GM12878 (cell line): ENCODE data around the gene COL26A1. TPM values are rescaled to one million over a fixed set of nuclear protein-coding genes. Genes with fewer than 3 reads are reported as not detected.

Experiments used
- ATAC-seq: fragments of 200-7000 bp; cut with Tn5 transposase; 3 replicates; pipeline ENCODE4 v1.9.1; 2020; ENCODE audit warnings: mild to moderate bottlenecking, moderate library complexity
- BruUV-seq: library from RNA; stranded (reverse); fragments of 400-500 nt; replicated peaks from 2 replicates; lab custom pipeline; 2021; lab: Mats Ljungman, UMichigan
- CTCF ChIA-PET: fragments of 300-600 bp; sonication (Branson Sonifier 250); formaldehyde crosslinking; extraction: SDS; loops from one replicate; lab custom pipeline; 2021; ENCODE audit warnings: inconsistent platforms; lab: Yijun Ruan, JAX
- POLR2A ChIA-PET: fragments of 350-600 bp; formaldehyde crosslinking; extraction: SDS; loops from one replicate; lab custom pipeline; 2021; ENCODE audit warnings: inconsistent platforms; lab: Charles Lee
- RAD21 ChIA-PET: fragments of 300-600 bp; sonication (Branson Sonifier 250); formaldehyde crosslinking; loops from one replicate; lab custom pipeline; 2023; ENCODE audit warnings: antibody characterized with exemption; ENCODE audit not compliant: unreplicated experiment; lab: Charles Lee
- SMC1A ChIA-PET: fragments of 300-600 bp; sonication (Branson Sonifier 250); formaldehyde crosslinking; loops from one replicate; lab custom pipeline; 2023; ENCODE audit not compliant: unreplicated experiment, uncharacterized antibody; lab: Charles Lee
- DNase-seq: peaks from one replicate; pipeline ENCODE4 v3.0.0-alpha.2; 2011; ENCODE audit warnings: low read depth, low spot score
- FAIRE-seq: peaks from 3 replicates; lab custom pipeline; 2011; peaks lifted over from hg19 to GRCh38; lab: Jason Lieb, UNC
- H2AFZ ChIP-seq: 2 replicates; pipeline ENCODE4 v1.6.0; 2011; ENCODE audit warnings: low read depth, low read length, control low read depth; ENCODE audit not compliant: control insufficient read depth
- H3K27ac ChIP-seq: 2 replicates; pipeline ENCODE4 v1.5.1; 2011; ENCODE audit warnings: control low read depth; ENCODE audit not compliant: control insufficient read depth, insufficient read depth
- H3K27me3 ChIP-seq, 2 experiments: replicated peaks in 1 of 2; 2 replicates each; pipeline versions ENCODE4 v1.6.0 to v1.6.1; 2011; ENCODE audit warnings: low read length in 1 of 2; ENCODE audit not compliant: control insufficient read depth in 2 of 2, insufficient read depth in 2 of 2
- H3K36me3 ChIP-seq, 2 experiments: 2 replicates each; pipeline ENCODE4 v1.5.1; 2011; ENCODE audit warnings: low read length in 1 of 2; ENCODE audit not compliant: control insufficient read depth in 2 of 2, insufficient read depth in 2 of 2
- H3K4me1 ChIP-seq: 2 replicates; pipeline ENCODE4 v1.6.1; 2011; ENCODE audit warnings: mild to moderate bottlenecking, low read length, moderate library complexity, mixed read lengths; ENCODE audit not compliant: control insufficient read depth, insufficient read depth
- H3K4me2 ChIP-seq: 2 replicates; pipeline ENCODE4 v1.6.0; 2011; ENCODE audit warnings: control low read depth; ENCODE audit not compliant: control insufficient read depth, insufficient read depth
- H3K4me3 ChIP-seq: fragments of 200-600 bp; sonication (generic); 2 replicates; pipeline ENCODE4 v1.5.1; 2016
- H3K79me2 ChIP-seq: 2 replicates; pipeline ENCODE4 v1.6.0; 2011; ENCODE audit warnings: low read length; ENCODE audit not compliant: control insufficient read depth, insufficient read depth
- H3K9ac ChIP-seq: 2 replicates; pipeline ENCODE4 v1.8.0; 2011; ENCODE audit warnings: low read length, control low read depth, mixed read lengths; ENCODE audit not compliant: control insufficient read depth, insufficient read depth
- H3K9me3 ChIP-seq: replicated peaks from 3 replicates; pipeline ENCODE4 v1.5.1; 2011; ENCODE audit warnings: mild to moderate bottlenecking, low read length; ENCODE audit not compliant: control insufficient read depth, insufficient read depth
- H4K20me1 ChIP-seq: 2 replicates; pipeline ENCODE4 v1.6.0; 2011; ENCODE audit not compliant: control insufficient read depth, insufficient read depth
- BRCA1 ChIP-seq: IDR thresholded peaks from 2 replicates; pipeline ENCODE4 v1.6.1; 2011; ENCODE audit warnings: low read depth, low read length, improper control_type of control experiment
- CBX3 ChIP-seq: fragments of 200-600 bp; sonication (generic); IDR thresholded peaks from 2 replicates; pipeline ENCODE4 v1.6.1; 2016; ENCODE audit warnings: low read depth, borderline replicate concordance
- CHD4 ChIP-seq: fragments of 200-600 bp; sonication (generic); IDR thresholded peaks from 2 replicates; pipeline ENCODE4 v1.6.1; 2016; ENCODE audit warnings: mild to moderate bottlenecking
- CTCF ChIP-seq, 3 experiments: IDR thresholded peaks in 2 of 3; conservative IDR thresholded peaks in 1 of 3; 2 replicates each; pipeline ENCODE4 v1.5.1; 2011; ENCODE audit warnings: low read depth in 3 of 3, low read length in 3 of 3, mild to moderate bottlenecking in 3 of 3, control low read depth in 2 of 3, moderate library complexity in 2 of 3, inconsistent platforms in 1 of 3, mixed read lengths in 1 of 3; ENCODE audit not compliant: control insufficient read depth in 2 of 3, insufficient read depth in 1 of 3; ENCODE audit errors: extremely low read depth in 1 of 3
- DPF2 ChIP-seq: fragments of 450-650 bp; IDR thresholded peaks from 2 replicates; pipeline ENCODE4 v1.6.1; 2017; ENCODE audit warnings: mild to moderate bottlenecking
- IRF4 ChIP-seq: IDR thresholded peaks from 2 replicates; pipeline ENCODE4 v1.6.1; 2011; ENCODE audit warnings: low read depth, low read length
- MEF2A ChIP-seq: IDR thresholded peaks from 2 replicates; pipeline ENCODE4 v1.6.1; 2011; ENCODE audit warnings: low read depth, mild to moderate bottlenecking, low read length, moderate library complexity; ENCODE audit not compliant: insufficient read depth
- MYB ChIP-seq: fragments of 150-350 bp; IDR thresholded peaks from 2 replicates; pipeline ENCODE4 v1.6.1; 2014; ENCODE audit warnings: mild to moderate bottlenecking, low read depth, low read length, borderline replicate concordance
- RELA ChIP-seq: fragments of 450-650 bp; IDR thresholded peaks from 2 replicates; pipeline ENCODE4 v1.8.0; 2014; ENCODE audit warnings: borderline replicate concordance; ENCODE audit not compliant: partially characterized antibody
- SP1 ChIP-seq: IDR thresholded peaks from one replicate; pipeline ENCODE4 v1.6.1; 2011; ENCODE audit warnings: low read depth, low read length
- SREBF1 ChIP-seq: IDR thresholded peaks from 2 replicates; pipeline ENCODE4 v1.6.1; 2012; ENCODE audit warnings: mild to moderate bottlenecking, low read length
- SREBF2 ChIP-seq: IDR thresholded peaks from 2 replicates; pipeline ENCODE4 v1.6.1; 2012; ENCODE audit warnings: mild to moderate bottlenecking, low read length
- WRNIP1 ChIP-seq: IDR thresholded peaks from 2 replicates; pipeline ENCODE4 v1.6.1; 2011; ENCODE audit warnings: low read depth, low read length, improper control_type of control experiment, borderline replicate concordance
- ZNF207 ChIP-seq: fragments of 450-650 bp; IDR thresholded peaks from 2 replicates; pipeline ENCODE4 v1.6.1; 2014; ENCODE audit warnings: antibody characterized with exemption, mild to moderate bottlenecking, borderline replicate concordance
- ZSCAN29 ChIP-seq: fragments of 450-650 bp; IDR thresholded peaks from 2 replicates; pipeline ENCODE4 v1.6.1; 2017; ENCODE audit warnings: mild to moderate bottlenecking, moderate library complexity
- WGBS: methylation state at CpG from one replicate; pipeline ENCODE4 v1.1.6; 2016; ENCODE audit warnings: low lambda C conversion rate; ENCODE audit not compliant: insufficient replicate concordance, insufficient coverage; ENCODE audit errors: missing lambda C conversion rate; 5-methylcytosine and 5-hydroxymethylcytosine counted together
- in situ Hi-C: fragments of 300-500 bp; cut with MboI; formaldehyde crosslinking; loops from 9 replicates; pipeline ENCODE4 v1.14.3; 2018; ENCODE audit warnings: mixed read lengths
- intact Hi-C: fragments of 100-400 bp; cut with micrococcal nuclease; formaldehyde crosslinking; loops from one replicate; pipeline ENCODE4 v1.14.2; 2022; ENCODE audit not compliant: unreplicated experiment
- polyA plus RNA-seq, 11 experiments: library from polyadenylated mRNA; depleted of rRNA in 4 of 11; unstranded in 6 of 11; stranded (reverse) in 5 of 11; fragments of >200 nt; fragmentation: Nextera tagmentation in 4 of 11; fragmentation: Illumina TruSeq in 1 of 11; extraction: Ambion mirVana in 4 of 11; extraction: Trizol in 1 of 11; gene quantifications; 1 replicate in 1 of 11; 2 replicates in 10 of 11; pipeline versions ENCODE4 v1.2.1 to v1.2.3, GENCODE V29; 2011 to 2016; ENCODE audit warnings: inconsistent platforms in 2 of 11, missing spikeins in 2 of 11, low read depth in 1 of 11
- total RNA-seq, 4 experiments: library from RNA; depleted of rRNA in 3 of 4; stranded (reverse); fragments of >200 nt in 3 of 4; fragmentation: Illumina TruSeq in 1 of 4; extraction: Trizol in 1 of 4; gene quantifications; 2 replicates each; pipeline versions ENCODE4 v1.2.1 to v1.2.3, GENCODE V29; 2013 to 2021
- TF ChIP-seq, protein P1 (sequence below): fragments of 450-650 bp; IDR thresholded peaks from 2 replicates; pipeline ENCODE4 v1.6.1; 2017; ENCODE audit warnings: borderline replicate concordance

The COL26A1 gene
- total and polyA plus RNA-seq, 10 of the 15 experiments (the other 5 are each of a cell fraction or from before 2014, with no cell fraction given): 0.08 TPM; not detected in 9

DNA sequence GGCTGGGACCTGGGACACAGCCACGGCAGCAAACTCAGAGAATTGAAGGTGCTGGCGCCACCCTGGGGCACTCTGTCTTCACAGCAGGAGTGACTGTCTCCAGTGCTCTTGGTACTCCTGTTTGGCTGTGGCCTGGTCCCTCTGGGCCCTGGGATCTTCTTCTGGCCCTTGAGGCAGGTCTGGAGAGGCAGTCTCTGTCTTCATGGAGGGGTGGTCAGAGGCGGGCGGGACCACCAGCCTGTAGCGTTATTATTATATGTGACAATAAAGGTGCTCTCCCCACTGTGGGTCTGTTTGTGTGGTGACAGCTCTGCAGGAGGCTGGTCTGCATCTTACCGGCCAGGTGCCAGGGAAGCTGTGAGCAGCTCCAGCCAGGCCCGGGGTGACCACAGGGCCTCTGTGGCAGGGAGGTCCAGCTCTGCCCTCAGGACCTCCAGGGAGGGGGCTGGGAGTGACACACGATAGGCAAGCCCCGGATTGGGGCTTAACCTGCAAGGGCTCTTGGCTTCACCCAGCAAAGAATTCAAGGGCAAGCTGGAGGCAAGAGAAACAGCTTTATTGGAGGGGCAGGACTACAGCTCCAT lies 196.2 kb downstream of the COL26A1 start:
- H2AFZ ChIP-seq: no peak overlapping the region
- intact Hi-C loops: no loop called here
- H3K27ac ChIP-seq: no peak overlapping the region
- no peak overlapping the region for H3K9ac ChIP-seq
- WGBS: 16% methylated on average over 9 of the region's 9 CpGs
- no peaks in the 10 kb centered on the region for H3K79me2 ChIP-seq
- CTCF ChIA-PET: no interaction called here
- H3K4me2 ChIP-seq: no peak overlapping the region
- DNase-seq: no peak
- H3K4me3 ChIP-seq: no peak overlapping the region
- BruUV-seq: no TSS peak
- no peak for FAIRE-seq
- H4K20me1 ChIP-seq: no peaks in the 10 kb centered on the region
- no peaks in the 10 kb centered on the region for H3K4me1 ChIP-seq
- in situ Hi-C loops: no loop called here
- TF ChIP-seq ZSCAN29 (no peak), CTCF (IDR thresholded peaks at IDR 0.05 in 2 of 3, conservative IDR thresholded peaks at IDR 0.05 in 1 of 3; ENCODE audit: control insufficient read depth in 2 of 3, extremely low read depth in 1 of 3, insufficient read depth in 1 of 3, low read depth in 3 of 3, low read length in 3 of 3) (peak in 1 of 3 experiments; percentile 3; a peak in 1 of 6 replicates)
- 0 out of 3 replicates have a peak, but pooled peaks have one; percentile 26 for ATAC-seq
- no peaks in the 10 kb centered on the region; the same call in 2 of the 3 replicates for H3K9me3 ChIP-seq
- H3K27me3 ChIP-seq: no peaks in the 10 kb centered on the region; a peak in 1 of 4 replicates
- SMC1A ChIA-PET: no interaction called here
- RAD21 ChIA-PET: no interaction called here
- H3K36me3 ChIP-seq: no peaks in the 10 kb centered on the region
- POLR2A ChIA-PET: no interaction called here

DNA sequence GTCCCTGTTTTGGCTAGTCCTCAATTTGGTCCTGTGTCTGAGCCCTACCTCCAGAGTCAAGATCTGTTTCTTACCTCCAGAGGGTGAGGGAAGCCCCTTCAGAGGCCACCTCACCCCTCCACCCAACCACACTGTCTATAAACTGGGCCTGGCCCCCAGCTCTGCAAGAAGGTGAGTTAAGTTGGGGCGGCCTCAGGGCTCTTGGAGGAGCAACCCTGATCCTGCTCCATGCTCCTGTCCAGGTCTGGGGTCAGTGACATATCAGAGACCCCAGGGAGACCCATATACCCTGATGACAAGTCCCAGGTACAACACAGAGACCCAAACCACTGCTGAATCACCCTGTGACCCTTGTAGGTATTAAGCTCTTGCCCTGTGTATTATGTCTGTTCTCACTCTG lies 196.9 kb downstream of the COL26A1 start:
- Histone ChIP-seq H3K9me3 (no peaks in the 10 kb centered on the region; the same call in 2 of the 3 replicates), H3K4me3 (no peak overlapping the region), H3K27ac (no peak overlapping the region), H3K9ac (no peak overlapping the region), H3K4me2 (no peak overlapping the region), H3K36me3 (no peaks in the 10 kb centered on the region), H2AFZ (no peak overlapping the region), H3K79me2 (no peaks in the 10 kb centered on the region), H3K4me1 (no peaks in the 10 kb centered on the region), H4K20me1 (no peaks in the 10 kb centered on the region), H3K27me3 (no peaks in the 10 kb centered on the region; a peak in 1 of 4 replicates)
- intact Hi-C loops (no loop called here), in situ Hi-C loops (no loop called here)
- DNase-seq (no peak), FAIRE-seq (no peak), ATAC-seq (no peak)
- ChIA-PET RAD21 (interaction anchor here (0.6 kb wide), 1 partner anchor 665 kb away, joined by 3 read pairs; no protein-coding TSS in a partner anchor), SMC1A (no interaction called here), CTCF (interaction anchor here (0.8 kb wide), 1 partner anchor 10 kb away, joined by 6 read pairs; no protein-coding TSS in a partner anchor), POLR2A (no interaction called here)
- no TSS peak for BruUV-seq
- WGBS: 10% methylated on average over 1 of the region's 1 CpG
- TF ChIP-seq DPF2: no peak
- TF ChIP-seq ZNF207: no peak
- TF ChIP-seq, protein P1, sequence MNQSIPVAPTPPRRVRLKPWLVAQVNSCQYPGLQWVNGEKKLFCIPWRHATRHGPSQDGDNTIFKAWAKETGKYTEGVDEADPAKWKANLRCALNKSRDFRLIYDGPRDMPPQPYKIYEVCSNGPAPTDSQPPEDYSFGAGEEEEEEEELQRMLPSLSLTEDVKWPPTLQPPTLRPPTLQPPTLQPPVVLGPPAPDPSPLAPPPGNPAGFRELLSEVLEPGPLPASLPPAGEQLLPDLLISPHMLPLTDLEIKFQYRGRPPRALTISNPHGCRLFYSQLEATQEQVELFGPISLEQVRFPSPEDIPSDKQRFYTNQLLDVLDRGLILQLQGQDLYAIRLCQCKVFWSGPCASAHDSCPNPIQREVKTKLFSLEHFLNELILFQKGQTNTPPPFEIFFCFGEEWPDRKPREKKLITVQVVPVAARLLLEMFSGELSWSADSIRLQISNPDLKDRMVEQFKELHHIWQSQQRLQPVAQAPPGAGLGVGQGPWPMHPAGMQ: no peak
- TF ChIP-seq SREBF1: no peak
- no peak for TF ChIP-seq RELA
- TF ChIP-seq SREBF2: no peak
- TF ChIP-seq IRF4: no peak
- no peak for TF ChIP-seq CBX3
- no peak for TF ChIP-seq CHD4
- no peak for TF ChIP-seq MYB
- no peak for TF ChIP-seq MEF2A
- no peak for TF ChIP-seq WRNIP1
- no peak for TF ChIP-seq SP1
- no peak for TF ChIP-seq BRCA1
